OCI-LY7 (cell line): Measurements from ENCODE around the gene GNG7.

Source experiments
- CTCF ChIP-seq: fragments of 200-600 bp; sonication (generic); conservative IDR thresholded peaks from 2 replicates; pipeline ENCODE4 v1.5.1; 2014; ENCODE audit warnings: mild to moderate bottlenecking, antibody characterized with exemption, low read length, moderate library complexity, mixed read lengths
- EZH2phosphoT487 ChIP-seq: fragments of 200-600 bp; sonication (generic); IDR thresholded peaks from 2 replicates; pipeline ENCODE4 v1.6.1; 2018; ENCODE audit warnings: low read depth, borderline replicate concordance, mild to moderate bottlenecking, mixed run types, antibody characterized with exemption, low read length, moderate library complexity, mixed read lengths

DNA sequence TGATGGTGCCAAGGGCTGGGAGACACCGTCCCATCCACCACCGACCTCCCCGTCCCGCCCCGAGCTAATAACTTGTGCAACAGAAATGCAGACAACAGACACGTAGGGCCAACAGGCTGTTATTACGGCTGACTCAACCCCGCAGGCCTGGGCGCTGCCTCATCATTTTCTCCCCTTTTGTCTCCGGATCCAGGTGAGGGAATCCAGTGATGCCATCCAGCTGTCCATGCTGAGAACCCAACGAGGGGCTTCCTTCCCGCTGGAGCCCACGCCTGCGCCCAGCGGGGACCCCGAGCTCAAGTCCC lies 25.1 kb upstream of the GNG7 start:
- TF ChIP-seq CTCF (no peak), EZH2phosphoT487 (no peak)
